Measurements from ENCODE around the gene HHATL.
"Not testable (repeated sequence)": the region's sequence is repeated elsewhere in the genome, so short reads cannot be mapped to it uniquely, and the experiment has no call there.

HHATL gene

DNA sequence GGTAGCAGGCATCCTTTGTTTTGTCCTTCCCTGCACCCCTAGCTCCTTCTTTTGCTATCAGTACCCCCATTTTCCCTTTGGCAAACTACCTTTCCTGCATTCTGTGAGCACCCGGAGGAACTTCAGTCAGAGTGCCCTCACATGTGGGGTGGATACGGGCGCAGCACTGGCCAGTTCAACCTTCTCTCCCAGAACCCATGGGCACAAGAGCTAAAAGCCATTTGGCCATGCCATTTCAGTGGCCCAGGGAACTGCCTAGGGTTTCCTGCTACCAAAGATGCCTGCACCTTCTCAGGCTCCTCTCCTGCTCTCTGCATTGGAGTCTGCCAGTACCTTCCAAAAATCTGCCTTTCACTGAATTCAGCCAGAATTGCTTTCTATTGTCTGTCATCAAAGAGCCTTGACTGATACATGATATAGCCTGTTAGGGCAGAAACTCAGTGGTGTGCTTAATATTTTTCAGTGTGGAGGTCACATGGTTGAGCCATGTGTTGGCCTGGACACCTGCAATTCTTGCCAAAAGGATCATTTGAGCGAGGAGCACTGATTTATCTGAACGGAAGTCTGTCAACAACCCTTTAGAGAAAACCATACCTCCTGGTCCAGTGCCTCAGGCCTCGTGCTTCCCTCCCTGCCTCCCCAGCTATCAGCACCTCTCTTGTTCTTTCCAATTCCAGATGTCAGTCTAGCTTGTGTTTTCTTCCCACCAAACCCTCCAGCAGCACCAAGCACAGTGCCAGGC lies 27.0 kb upstream of the HHATL start:
- DNase-seq (ENCODE audit: insufficient read length, low spot score) (no peak), FAIRE-seq (no peak)

DNA sequence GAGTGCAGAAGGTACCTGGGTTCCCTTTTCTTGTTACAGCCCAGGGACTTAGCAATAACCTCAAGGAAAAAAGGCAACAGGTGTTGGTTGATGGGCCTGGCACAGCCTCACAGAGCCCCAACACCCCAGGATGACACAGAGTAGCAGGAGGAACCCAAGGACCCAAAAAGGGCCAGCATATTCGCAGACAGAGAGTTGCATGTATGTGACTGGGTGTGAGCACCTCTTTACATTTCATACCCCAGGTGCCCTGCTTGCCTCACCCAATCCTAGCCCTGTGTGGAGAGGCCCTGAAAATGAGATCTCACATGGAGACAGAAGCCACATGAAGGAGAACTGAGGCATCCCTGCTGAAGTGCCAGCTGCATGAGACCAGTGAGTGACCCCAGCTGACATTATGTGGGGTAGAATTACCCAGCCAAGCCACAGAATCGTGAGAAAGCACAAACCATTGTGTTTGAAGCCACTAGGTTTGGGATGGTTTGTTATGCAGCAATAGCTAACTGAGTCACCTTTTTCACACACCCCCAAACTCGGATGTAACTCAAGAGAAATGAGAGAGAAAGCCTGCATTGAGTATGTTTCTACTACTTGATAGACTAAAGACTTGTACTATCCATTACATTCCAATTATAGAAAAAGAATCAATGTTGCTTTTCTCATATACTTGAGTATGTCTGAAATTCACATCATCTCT lies 26.2 kb upstream of the HHATL start:
- FAIRE-seq: no peak
- no peak for DNase-seq (ENCODE audit: insufficient read length, low spot score)
- TF ChIP-seq POLR2A (IDR thresholded peaks at IDR 0.05; ENCODE audit: low read depth, low read length) (no peak), POLR2AphosphoS5 (IDR thresholded peaks at IDR 0.05; ENCODE audit: low read depth, low read length) (no peak), TAF1 (IDR thresholded peaks at IDR 0.05; ENCODE audit: low read depth, low read length) (no peak), SPI1 (IDR thresholded peaks at IDR 0.05; ENCODE audit: low read depth, low read length) (no peak), POU2F2 (IDR thresholded peaks at IDR 0.05; ENCODE audit: low read depth, low read length) (no peak), PAX5 (IDR thresholded peaks at IDR 0.05; ENCODE audit: insufficient read depth, low read length, severe bottlenecking) (no peak)

More for the DNA sequence above, 27.0 kb upstream of the HHATL start:
- no peak for TF ChIP-seq POU2F2 (IDR thresholded peaks at IDR 0.05; ENCODE audit: low read depth, low read length)
- no peak for TF ChIP-seq SPI1 (IDR thresholded peaks at IDR 0.05; ENCODE audit: low read depth, low read length)

DNA sequence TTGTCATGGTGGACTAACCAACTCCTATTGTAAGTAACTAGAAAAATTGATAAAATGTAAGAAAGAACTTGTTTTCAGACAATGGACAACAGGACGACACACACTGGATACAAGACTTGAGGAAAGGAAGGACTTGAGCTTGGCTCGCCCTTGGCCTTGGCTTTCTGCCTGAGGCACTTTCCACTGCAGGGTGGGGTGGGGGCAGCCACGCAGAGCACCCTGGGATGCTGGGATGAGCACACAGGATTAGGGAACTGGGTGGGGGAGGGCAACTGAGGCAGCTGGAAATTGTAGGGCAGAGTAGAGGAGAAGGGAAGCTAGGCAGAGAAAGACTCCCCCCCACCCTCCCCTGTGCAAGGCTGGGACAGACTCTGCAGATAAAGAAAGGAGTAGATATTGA lies 25.5 kb upstream of the HHATL start:
- no peak for FAIRE-seq
- DNase-seq (ENCODE audit: insufficient read length, low spot score): no peak
- no peak for TF ChIP-seq POLR2AphosphoS5 (IDR thresholded peaks at IDR 0.05; ENCODE audit: low read depth, low read length)
- TF ChIP-seq TAF1 (IDR thresholded peaks at IDR 0.05; ENCODE audit: low read depth, low read length): no peak
- no peak for TF ChIP-seq PAX5 (IDR thresholded peaks at IDR 0.05; ENCODE audit: insufficient read depth, low read length, severe bottlenecking)
- TF ChIP-seq POU2F2 (IDR thresholded peaks at IDR 0.05; ENCODE audit: low read depth, low read length): no peak
- no peak for TF ChIP-seq POLR2A (IDR thresholded peaks at IDR 0.05; ENCODE audit: low read depth, low read length)
- no peak for TF ChIP-seq SPI1 (IDR thresholded peaks at IDR 0.05; ENCODE audit: low read depth, low read length)

- DNase-seq (ENCODE audit: insufficient read length, low spot score): no peak
- FAIRE-seq: no peak
- TF ChIP-seq TAF1 (IDR thresholded peaks at IDR 0.05; ENCODE audit: low read depth, low read length): no peak
- no peak for TF ChIP-seq POLR2AphosphoS5 (IDR thresholded peaks at IDR 0.05; ENCODE audit: low read depth, low read length)
- TF ChIP-seq SPI1 (IDR thresholded peaks at IDR 0.05; ENCODE audit: low read depth, low read length): no peak
- TF ChIP-seq POLR2A (IDR thresholded peaks at IDR 0.05; ENCODE audit: low read depth, low read length): no peak
- no peak for TF ChIP-seq POU2F2 (IDR thresholded peaks at IDR 0.05; ENCODE audit: low read depth, low read length)
- TF ChIP-seq PAX5 (IDR thresholded peaks at IDR 0.05; ENCODE audit: insufficient read depth, low read length, severe bottlenecking): no peak
Measured at GRCh38 chr3:42725454-42725853, 22.9 kb upstream of the HHATL start.

DNA sequence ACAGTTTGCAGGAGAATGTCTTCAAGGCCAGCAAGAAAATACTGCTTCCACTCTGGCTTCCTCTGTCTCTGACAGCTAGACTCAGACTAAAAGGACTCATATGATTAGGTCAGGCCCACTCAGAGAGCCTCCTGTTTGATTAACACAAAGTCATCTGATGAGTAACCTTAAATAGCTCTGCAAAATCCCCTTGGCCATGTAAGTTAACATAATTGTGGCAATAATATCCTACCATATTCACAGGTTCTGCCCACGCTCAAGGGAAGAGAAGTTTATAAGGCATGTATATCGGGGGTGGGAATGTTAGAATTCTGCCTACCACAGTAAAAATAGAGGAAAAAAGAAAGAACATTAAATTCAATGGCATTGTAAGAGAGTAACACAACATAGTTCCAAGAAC lies 20.6 kb upstream of the HHATL start:
- no peak for TF ChIP-seq SPI1 (IDR thresholded peaks at IDR 0.05; ENCODE audit: low read depth, low read length)
- no peak for TF ChIP-seq POLR2AphosphoS5 (IDR thresholded peaks at IDR 0.05; ENCODE audit: low read depth, low read length)
- no peak for TF ChIP-seq POLR2A (IDR thresholded peaks at IDR 0.05; ENCODE audit: low read depth, low read length)
- TF ChIP-seq PAX5 (IDR thresholded peaks at IDR 0.05; ENCODE audit: insufficient read depth, low read length, severe bottlenecking): no peak
- no peak for TF ChIP-seq TAF1 (IDR thresholded peaks at IDR 0.05; ENCODE audit: low read depth, low read length)
- TF ChIP-seq POU2F2 (IDR thresholded peaks at IDR 0.05; ENCODE audit: low read depth, low read length): no peak
- no peak for FAIRE-seq
- DNase-seq (ENCODE audit: insufficient read length, low spot score): no peak

DNA sequence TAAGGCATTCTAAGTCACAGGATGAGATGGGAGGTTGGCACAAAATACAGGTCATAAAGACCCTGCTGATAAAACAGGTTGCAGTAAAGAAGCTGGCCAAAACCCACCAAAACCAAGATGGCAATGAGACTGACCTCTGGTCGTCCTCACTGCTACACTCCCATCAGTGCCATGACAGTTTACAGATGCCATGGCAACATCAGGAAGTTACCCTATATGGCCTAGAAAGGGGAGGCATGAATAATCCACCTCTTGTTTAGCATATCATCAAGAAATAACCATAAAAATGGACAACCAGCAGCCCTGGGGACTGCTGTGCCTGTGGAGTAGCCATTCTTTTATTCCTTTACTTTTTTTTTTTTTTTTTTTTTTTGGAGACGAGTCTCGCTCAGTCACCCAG lies 19.8 kb upstream of the HHATL start:
- not testable (repeated sequence) for FAIRE-seq; DNase-seq (ENCODE audit: insufficient read length, low spot score)

- TF ChIP-seq SPI1 (IDR thresholded peaks at IDR 0.05; ENCODE audit: low read depth, low read length) (no peak), POLR2A (IDR thresholded peaks at IDR 0.05; ENCODE audit: low read depth, low read length) (no peak), TAF1 (IDR thresholded peaks at IDR 0.05; ENCODE audit: low read depth, low read length) (no peak), POU2F2 (IDR thresholded peaks at IDR 0.05; ENCODE audit: low read depth, low read length) (no peak), POLR2AphosphoS5 (IDR thresholded peaks at IDR 0.05; ENCODE audit: low read depth, low read length) (no peak), PAX5 (IDR thresholded peaks at IDR 0.05; ENCODE audit: insufficient read depth, low read length, severe bottlenecking) (no peak)
- DNase-seq (ENCODE audit: insufficient read length, low spot score) (no peak), FAIRE-seq (no peak)
Measured at GRCh38 chr3:42721690-42722089, 19.1 kb upstream of the HHATL start.

- FAIRE-seq: no peak
- TF ChIP-seq POLR2AphosphoS5 (IDR thresholded peaks at IDR 0.05; ENCODE audit: low read depth, low read length) (no peak), SPI1 (IDR thresholded peaks at IDR 0.05; ENCODE audit: low read depth, low read length) (no peak), PAX5 (IDR thresholded peaks at IDR 0.05; ENCODE audit: insufficient read depth, low read length, severe bottlenecking) (no peak), TAF1 (IDR thresholded peaks at IDR 0.05; ENCODE audit: low read depth, low read length) (no peak), POU2F2 (IDR thresholded peaks at IDR 0.05; ENCODE audit: low read depth, low read length) (no peak)
- no peak for DNase-seq (ENCODE audit: insufficient read length, low spot score)
Measured at GRCh38 chr3:42720126-42720525, 17.5 kb upstream of the HHATL start.

GRCh38 chr3:42719002-42719401 lies 16.4 kb upstream of the HHATL start:
- TF ChIP-seq PAX5 (IDR thresholded peaks at IDR 0.05; ENCODE audit: insufficient read depth, low read length, severe bottlenecking) (no peak), SPI1 (IDR thresholded peaks at IDR 0.05; ENCODE audit: low read depth, low read length) (no peak), TAF1 (IDR thresholded peaks at IDR 0.05; ENCODE audit: low read depth, low read length) (no peak), POLR2A (IDR thresholded peaks at IDR 0.05; ENCODE audit: low read depth, low read length) (no peak), POU2F2 (IDR thresholded peaks at IDR 0.05; ENCODE audit: low read depth, low read length) (no peak), POLR2AphosphoS5 (IDR thresholded peaks at IDR 0.05; ENCODE audit: low read depth, low read length) (no peak)
- DNase-seq (ENCODE audit: insufficient read length, low spot score) (no peak), FAIRE-seq (no peak)

GRCh38 chr3:42718338-42718737 lies 15.7 kb upstream of the HHATL start:
- no peak for FAIRE-seq
- DNase-seq (ENCODE audit: insufficient read length, low spot score): no peak
- TF ChIP-seq POLR2A (IDR thresholded peaks at IDR 0.05; ENCODE audit: low read depth, low read length): no peak
